ENCODE data around the gene C1QL4.
A peak's percentile ranks its signal among the peaks of the same experiment; 100 is the strongest.
"Not testable (repeated sequence)": the region's sequence is repeated elsewhere in the genome, so short reads cannot be mapped to it uniquely, and the experiment has no call there.

C1QL4 gene

GRCh38 chr12:49336645-49337584 is at the start of gene C1QL4:
Gene C1QL4, minus strand, starts transcription at chr12:49337188. Its CDS starts 711 bp downstream, at chr12:49336477.
- peak; percentile 60 for DNase-seq

GRCh38 chr12:49380184-49380583 is 43.2 kb upstream of the C1QL4 start:
- not testable (repeated sequence) for DNase-seq

DNA sequence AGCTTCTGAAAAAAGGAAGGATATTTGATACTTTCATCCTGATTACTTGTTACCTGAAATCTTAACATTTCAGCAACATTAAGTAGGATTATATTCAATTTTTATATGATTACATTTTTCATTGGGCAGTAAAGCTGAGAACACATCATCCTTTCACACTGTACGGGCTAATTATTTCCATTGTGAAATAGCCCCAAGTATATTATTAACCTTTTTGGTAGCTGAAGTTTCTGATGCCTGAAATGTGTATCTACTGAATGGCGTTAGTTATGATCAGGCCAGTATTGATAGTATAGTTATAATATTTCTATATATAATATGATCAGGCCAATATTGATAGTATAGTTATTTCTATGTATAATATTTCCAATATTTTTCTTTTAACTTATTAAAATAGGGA is 40.4 kb upstream of the C1QL4 start:
- DNase-seq, result no peak

GRCh38 chr12:49375406-49375805 is 38.4 kb upstream of the C1QL4 start:
- no peak for DNase-seq

- no peak for DNase-seq
Measured at GRCh38 chr12:49370539-49370938, 33.6 kb upstream of the C1QL4 start.

GRCh38 chr12:49369411-49370145 is 32.6 kb upstream of the C1QL4 start:
- peak; percentile 62 for DNase-seq

DNA sequence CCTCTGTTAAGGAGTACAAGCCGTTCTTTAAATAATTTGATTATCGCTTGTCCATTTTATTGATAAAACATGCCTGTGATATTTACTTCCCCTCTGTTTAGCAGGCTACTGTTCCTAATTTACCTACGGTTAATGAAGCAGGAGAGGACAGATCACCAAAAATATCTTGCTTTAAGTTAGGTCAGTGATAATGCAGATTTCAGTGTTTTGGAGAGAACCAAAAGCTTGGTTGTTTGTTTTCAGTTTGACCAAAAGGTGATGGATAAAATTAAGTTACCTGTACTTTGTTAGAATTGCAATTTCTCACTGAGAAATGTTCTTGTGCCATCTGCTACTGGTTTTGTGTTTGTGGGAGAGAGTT is 31.2 kb upstream of the C1QL4 start:
- no peak for DNase-seq

GRCh38 chr12:49367381-49368239 is 30.6 kb upstream of the C1QL4 start, which contains the start of gene SPATS2:
Gene SPATS2, plus strand, starts transcription at chr12:49367462. Its CDS starts 93,551 bp downstream, at chr12:49461013.
- no peak for DNase-seq

DNA sequence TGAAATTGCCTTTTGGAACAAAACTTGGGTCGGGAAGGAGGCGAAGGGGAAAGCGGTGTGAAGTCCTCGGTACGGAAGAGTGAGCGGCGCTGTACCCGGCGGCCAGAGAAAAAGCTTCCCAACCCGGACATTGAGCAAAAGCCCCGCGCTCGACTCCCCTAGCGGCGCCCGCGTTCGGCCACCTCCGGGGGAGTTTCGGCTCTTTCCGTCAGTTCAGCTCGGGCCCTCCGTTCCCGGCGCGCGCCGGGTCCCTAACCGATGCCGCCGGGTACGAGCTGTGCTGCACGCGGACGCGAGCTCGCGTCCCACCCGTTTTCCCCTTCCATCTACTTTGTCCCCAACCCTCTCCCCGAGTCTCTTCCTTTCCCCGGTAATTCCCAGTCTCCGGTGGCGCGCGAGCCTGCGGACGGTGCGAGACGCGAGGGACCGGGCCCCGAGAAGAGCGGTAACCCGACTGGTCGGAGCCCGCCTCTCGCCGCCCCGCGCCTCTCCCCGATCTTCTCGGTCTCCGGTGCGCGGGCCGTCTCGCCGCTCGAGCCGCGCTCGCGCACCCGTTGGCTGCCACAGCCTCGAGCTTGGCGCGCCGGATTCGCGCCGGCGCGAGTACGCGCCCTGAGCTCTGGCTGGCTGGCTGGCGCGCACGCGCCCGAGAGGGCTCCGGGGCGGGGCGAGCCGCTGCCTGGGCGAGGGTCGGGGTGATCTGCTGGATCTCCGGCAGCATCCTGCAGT is 29.8 kb upstream of the C1QL4 start:
- peak; percentile 88 for DNase-seq

GRCh38 chr12:49366096-49366651 is 29.2 kb upstream of the C1QL4 start:
- DNase-seq, result no peak

DNA sequence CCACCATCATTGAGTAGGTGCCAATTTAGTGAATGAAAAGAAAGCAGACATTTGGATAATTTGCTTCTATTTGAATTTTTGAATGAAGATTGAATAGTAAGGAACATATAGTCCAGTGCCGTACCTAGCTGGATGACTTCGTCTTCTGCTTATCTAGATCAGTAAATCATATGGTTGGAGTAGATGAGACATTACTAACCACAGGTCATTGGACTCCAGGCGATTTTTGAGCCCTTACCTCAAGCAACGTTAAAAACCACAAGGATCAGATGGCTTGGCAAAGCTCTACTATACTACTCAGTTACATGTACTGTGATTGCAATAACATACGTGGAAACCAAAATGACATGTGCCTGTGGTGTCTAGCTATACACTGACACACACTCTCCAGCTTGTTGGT is 28.6 kb upstream of the C1QL4 start:
- peak; percentile 31 for DNase-seq

GRCh38 chr12:49364989-49365388 is 28.0 kb upstream of the C1QL4 start:
- peak; percentile 95 for DNase-seq

DNA sequence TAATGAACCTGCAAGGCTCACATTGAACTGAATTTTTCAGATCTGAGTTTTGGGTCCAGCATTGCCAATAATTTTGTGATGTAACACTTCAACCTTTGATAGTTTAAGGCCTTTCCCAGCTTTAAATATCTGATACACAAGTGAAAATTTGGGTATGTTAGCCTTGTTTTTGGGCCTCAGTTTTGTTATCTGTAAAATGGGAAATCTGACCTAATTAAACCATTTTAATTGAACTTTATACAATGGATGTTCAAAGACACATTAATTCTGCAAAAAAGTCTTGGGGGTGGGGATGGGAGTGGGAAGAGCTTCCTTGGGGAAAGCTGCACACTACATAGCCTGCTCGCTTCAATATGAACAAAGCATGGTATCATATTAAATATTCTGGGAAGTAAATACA is 25.1 kb upstream of the C1QL4 start:
- DNase-seq, result no peak

- no peak for DNase-seq
Measured at GRCh38 chr12:49359671-49360070, 22.7 kb upstream of the C1QL4 start.

- DNase-seq, result peak; percentile 67
Measured at GRCh38 chr12:49358483-49359141, 21.6 kb upstream of the C1QL4 start.

DNA sequence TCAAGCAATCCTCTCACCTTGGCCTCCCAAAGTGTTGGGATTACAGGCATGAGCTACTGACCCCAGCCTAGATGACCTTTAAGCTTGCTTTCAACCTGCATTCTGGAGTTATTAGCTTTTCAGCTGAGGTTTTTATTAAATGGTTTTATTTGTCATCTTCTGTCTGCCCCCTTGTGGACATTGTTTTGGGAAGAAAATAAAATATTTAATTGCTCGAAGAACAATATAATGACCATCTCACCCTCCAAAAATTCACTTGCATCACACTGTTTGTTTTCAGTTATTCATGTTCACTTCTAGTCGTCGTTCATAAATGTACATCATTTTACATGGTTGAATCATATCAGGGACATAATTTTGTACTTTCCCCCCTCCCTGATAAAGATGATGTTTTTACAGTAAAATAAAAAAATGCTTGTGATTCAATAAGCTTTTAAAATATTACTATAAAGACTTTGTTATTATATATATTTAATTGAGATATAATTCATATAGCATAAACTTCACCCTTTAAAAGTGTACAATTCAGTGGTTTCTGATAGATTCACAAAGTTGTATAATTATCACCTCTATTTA is 20.2 kb upstream of the C1QL4 start:
- peak; percentile 58 for DNase-seq

DNA sequence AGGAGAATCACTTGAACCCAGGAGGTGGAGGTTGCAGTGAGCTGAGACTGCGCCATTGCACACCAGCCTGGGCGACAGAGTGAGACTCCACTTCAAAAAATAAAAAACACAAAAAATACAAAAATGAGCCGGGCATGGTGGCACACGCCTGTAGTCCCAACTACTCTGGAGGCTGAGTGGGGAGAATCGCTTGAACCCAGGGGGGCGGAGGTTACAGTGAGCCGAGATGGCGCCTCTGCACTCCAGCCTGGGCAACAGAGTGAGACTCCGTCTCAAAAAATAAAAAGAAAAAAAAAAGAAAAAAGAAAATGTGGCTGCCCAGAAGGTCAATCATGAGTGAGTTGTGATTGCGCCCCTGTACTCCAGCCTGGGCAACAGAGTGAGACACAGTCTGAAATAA is 18.9 kb upstream of the C1QL4 start:
- no peak for DNase-seq

- DNase-seq, result no peak
Measured at GRCh38 chr12:49352351-49352750, 15.4 kb upstream of the C1QL4 start.

DNA sequence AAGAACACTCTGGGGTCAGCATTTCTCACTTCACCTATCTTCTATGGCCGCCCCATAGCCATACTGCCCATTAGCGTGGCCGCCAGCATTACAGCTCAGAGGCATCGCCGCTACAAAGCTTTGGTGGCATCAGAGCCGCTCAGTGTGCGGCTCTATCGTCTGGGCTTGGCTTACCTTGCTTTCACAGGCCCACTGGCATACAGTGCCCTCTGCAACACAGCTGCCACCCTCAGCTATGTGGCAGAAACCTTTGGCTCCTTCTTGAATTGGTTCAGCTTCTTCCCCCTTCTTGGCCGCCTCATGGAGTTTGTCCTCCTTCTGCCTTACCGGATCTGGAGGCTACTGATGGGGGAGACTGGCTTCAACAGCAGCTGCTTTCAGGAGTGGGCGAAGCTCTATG is 12.3 kb upstream of the C1QL4 start:
- no peak for DNase-seq

GRCh38 chr12:49348781-49349180 is 11.8 kb upstream of the C1QL4 start:
- no peak for DNase-seq

Measured in inflammatory macrophage treated with lipopolysaccharide for 4 hours (primary cell).